GM21447 (cell line): ENCODE results near the gene CTAG1B.
"Not testable (repeated sequence)": the region's sequence is repeated elsewhere in the genome, so short reads cannot be mapped to it uniquely, and the experiment has no call there.

Experiments used
- ATAC-seq: cut with Tn5 transposase; IDR thresholded peaks from one replicate; pipeline ENCODE4 v1.9.1; 2021; ENCODE audit not compliant: unreplicated experiment

The CTAG1B gene

DNA sequence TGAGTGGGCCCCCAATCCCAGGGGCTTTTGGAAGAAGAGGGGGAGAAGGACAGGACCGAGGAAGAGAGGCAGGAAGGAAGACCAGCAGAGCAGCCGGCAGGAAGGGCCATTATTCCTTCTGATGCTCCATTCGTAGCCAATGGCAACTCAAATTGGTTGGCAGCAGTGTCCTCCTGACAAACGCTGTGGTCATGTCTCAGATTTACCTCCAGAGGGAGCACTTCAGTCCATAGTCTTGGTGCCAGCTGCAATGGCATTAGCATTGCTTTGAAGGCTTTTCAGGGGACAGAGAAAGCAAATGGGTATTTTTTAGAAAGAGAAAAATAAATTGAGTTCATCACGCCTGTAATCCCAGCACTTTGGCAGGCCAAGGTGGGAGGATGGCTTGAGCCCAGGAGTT is 9.9 kb upstream of the CTAG1B start:
- not testable (repeated sequence) for ATAC-seq

- ATAC-seq, result not testable (repeated sequence)
Observed at GRCh38 chrX:154620767-154621414, 1.8 kb upstream of the CTAG1B start.

GRCh38 chrX:154613586-154613985 is 5.5 kb downstream of the CTAG1B start:
- not testable (repeated sequence) for ATAC-seq

DNA sequence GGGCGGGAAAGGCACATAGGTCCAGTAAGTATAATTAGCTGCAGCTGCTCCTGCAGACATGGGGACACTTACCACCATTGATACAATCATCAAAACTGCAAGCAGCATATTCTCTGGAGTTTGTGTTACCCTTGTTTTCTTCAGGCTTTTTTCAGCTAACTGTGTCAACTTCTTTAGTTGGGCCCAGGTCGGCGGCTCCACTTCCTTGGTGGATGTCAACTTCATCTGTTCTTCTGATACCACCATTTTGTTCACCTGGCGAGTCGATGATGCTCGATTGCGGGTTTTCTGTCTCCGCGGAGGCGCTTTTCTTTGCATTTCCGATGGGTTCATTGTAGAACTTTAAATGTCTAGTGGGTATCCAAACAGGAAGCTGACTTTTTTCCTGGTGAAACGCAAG is 7.9 kb downstream of the CTAG1B start:
- not testable (repeated sequence) for ATAC-seq

DNA sequence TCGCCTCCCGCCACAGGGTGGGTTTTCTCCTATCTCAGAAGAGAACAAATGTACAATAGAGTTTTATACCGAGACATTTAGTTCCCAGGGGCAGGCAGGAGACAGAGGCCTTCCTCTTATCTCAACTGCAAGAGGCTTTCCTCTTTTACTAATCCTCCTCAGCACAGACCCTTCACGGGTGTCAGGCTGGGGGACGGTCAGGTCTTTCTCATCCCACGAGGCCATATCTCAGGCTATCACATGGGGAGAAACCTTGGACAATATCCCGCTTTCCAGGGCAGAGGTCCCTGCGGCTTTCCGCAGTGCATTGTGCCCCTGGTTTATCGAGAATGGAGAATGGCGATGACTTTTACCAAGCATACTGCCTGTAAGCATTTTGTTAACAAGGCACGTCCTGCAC is 10.3 kb downstream of the CTAG1B start:
- ATAC-seq, result not testable (repeated sequence)

DNA sequence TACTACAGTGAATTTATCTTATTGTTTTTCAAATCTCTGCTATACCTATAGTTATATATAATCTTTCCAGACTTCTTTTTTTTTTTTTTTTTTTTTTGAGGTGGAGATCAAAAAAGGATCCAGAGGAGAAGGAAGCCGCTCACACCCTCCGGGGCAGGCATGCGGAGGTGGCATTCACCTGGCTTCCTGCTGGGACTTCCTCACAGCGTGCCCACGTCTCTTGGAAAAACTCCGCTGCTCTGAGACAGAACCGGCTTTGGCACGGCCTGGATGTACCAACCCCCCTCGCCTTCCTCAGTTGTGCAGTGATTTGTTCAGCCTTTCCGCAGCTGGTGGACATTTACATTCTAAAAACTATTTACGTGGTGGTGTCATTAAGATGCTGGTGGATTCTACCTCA is 11.1 kb downstream of the CTAG1B start:
- not testable (repeated sequence) for ATAC-seq

DNA sequence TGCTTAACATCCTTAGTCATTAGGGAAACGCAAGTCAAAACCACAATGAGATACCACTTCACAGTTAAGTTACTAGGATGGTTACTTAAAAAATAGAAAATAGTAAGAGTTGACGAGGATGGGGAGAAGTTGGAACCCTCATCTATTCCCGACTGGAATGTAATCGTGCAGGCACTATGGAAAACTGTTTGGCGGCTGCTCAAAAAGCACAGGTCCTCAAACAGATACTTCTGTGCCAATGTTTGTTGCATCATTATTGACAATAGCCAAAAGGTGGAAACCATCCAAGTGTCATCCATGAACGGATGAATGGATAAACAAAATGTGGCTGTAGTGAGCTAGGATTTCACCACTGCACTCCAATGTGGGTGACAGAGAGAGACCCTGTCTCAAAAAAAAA is 11.7 kb downstream of the CTAG1B start:
- no peak for ATAC-seq

DNA sequence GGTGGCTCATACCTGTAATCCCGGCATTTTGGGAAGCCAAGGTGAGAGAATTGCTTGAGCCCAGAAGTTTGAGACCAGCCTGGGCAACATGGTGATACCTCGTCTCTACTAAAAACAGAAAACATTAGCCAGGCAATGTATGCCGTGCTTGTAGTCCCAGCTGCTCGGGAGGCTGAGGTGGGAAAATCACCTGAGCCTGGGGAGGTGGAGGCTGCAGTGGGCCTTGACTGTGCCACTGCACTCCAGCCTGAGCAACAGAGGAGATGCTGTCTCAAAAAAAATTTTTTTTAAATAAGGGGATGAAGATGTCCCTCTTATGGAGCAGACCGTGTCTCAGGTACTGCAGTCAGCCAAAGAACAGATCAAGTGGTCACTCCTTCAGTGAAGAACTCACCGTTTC is 13.5 kb downstream of the CTAG1B start:
- ATAC-seq, result no peak

GRCh38 chrX:154603438-154604430 is 15.3 kb downstream of the CTAG1B start:
- no peak for ATAC-seq

DNA sequence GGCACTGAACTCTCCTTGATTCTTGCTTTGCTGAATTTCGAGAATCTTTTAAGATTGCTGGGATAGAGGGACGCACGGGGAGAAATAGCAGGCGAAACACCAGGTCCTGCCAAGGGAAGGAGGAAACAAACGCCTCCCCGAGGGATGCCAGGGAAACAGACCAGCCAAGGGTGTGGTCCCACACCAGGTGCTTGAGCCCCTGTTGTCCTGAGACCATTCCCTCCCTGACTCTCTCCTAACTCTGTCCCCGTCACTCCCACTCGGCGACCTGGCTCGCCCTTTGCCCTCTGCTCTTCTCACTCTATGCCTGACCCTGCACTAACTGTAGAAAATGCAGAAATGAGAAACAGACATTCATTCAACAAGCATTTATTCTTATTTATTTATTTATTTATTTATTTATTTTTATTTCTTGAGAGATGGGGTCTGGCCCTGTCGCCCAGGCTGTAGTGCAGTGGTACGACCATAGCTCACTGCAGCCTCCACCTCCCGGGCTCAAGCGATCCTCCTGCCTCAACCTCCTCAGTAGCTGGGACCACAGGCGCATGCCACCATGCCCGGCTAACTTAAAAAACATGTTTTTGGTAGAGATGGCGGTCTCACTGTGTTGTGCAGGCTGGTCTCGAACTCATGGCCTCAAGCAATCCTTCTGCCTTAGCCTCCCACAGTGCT is 16.2 kb downstream of the CTAG1B start:
- ATAC-seq, result no peak

DNA sequence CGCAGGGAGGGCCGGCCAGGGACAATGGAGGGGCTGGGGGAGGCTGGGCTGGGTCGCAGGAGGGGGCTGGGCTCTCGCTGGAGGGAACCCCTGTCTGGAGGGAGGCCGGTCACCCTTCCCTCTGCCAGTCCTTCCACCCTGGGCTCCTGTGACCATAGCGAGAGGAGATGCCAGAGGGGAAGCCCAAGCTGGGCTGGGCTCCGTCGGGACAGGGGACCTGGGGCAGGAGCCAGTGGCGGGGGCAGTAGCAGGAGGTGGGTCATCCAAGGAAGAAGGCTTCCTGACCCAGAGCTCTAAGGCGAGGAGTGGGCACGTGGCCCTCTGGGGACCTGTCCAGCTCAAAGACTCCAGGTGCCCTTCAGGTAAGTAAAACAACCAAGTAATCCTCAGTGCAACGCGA is 16.9 kb downstream of the CTAG1B start:
- no peak for ATAC-seq

DNA sequence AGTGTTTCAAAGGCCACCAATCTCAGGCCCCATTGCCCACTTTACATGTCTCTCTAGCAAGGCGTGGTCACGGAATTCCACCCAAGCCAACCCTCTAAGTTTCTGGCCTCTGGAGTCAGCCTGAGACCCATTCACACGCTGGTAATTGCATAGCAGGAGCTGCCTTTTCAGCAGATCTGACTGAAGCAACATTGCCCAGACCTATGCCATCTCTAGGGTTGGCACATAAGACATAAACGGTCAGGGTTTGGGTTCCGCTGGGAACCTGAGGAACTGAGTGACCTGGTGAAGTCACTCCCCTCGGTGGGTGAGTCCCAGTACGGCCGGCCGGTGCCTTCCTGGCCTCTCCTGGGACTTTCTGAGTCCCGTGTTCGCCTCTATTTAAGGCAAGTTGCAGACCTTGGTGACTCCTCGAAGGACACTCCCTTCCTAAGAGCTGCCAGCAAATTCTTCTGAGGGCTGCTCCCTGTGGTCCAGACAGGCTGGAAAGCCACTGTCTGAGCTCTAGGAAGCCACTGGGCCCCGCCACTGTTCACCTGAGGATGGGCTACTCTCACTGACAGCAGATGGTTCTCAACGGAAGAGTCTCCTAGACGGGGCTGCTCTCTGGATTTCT is 18.2 kb downstream of the CTAG1B start:
- no peak for ATAC-seq

- no peak for ATAC-seq
Observed at GRCh38 chrX:154599531-154599930, 19.6 kb downstream of the CTAG1B start.

- ATAC-seq, result no peak
Observed at GRCh38 chrX:154598656-154599055, 20.4 kb downstream of the CTAG1B start.

- ATAC-seq, result no peak
Observed at GRCh38 chrX:154597221-154597620, 21.9 kb downstream of the CTAG1B start.

- no peak for ATAC-seq
Observed at GRCh38 chrX:154596290-154596929, 22.7 kb downstream of the CTAG1B start.

DNA sequence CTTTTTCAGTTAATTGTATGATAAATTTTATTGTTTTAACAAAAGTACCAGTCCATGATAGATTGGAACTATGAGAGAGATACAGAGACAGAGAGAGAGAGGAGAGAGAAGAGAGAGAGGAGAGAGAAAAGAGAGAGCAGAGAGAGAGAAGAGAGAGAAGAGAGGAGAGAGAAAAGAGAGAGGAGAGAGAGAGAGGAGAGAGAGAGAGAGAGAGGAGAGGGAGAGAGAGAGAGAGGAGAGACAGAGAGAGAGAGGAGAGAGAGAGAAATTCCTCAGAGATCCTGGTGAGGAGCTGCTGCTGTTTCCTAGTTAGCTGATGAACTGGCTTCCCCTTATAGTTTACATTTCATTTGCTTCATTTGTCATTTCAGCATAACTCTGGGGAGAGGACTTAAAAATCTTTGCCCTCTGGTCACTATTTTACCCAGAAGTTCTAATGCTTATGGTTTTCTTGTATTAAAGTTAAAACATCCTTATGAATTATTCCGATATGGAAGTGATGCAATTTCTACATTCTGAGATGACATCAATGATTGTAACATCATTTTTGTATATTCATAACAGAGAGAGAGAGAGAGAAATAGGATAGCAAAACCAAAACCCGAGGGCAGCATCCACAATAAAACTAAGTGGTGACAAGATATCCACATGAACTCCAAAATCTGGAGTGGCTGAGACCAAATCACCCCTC is 23.4 kb downstream of the CTAG1B start:
- ATAC-seq, result no peak

GRCh38 chrX:154594491-154594890 is 24.6 kb downstream of the CTAG1B start:
- ATAC-seq, result no peak

GRCh38 chrX:154593201-154593600 is 25.9 kb downstream of the CTAG1B start:
- no peak for ATAC-seq

DNA sequence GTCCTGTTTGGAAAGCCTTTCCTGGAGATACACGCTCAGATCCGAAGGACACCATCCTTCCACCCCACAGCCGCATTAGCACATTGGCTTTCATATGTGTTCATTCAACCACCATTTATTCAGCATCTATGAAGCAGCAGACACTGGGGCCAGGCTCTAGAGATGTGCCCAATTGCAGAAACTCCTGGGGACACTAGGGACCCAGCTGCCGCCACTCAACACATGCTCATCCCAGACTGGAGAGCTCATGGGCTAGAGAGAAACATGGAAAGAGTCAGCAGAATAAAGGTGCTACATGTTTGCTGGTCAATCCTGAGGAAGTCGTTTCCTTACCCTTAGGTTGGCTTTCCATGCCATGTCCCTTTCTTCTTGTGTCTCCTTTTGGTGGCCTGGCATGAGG is 26.6 kb downstream of the CTAG1B start:
- ATAC-seq, result no peak
